OCI-LY7 (cell line): Measurements from ENCODE around the gene SCML2. TPM values are rescaled to one million over a fixed set of nuclear protein-coding genes. Genes with fewer than 3 reads are reported as not detected.
A peak's percentile ranks its signal among the peaks of the same experiment; 100 is the strongest.

Experiments
- BruUV-seq: library from RNA; stranded (reverse); fragments of 400-500 nt; replicated peaks from 2 replicates; lab custom pipeline; 2021; lab: Mats Ljungman, UMichigan
- CTCF ChIA-PET: fragments of 300-600 bp; sonication (Branson Sonifier 250); formaldehyde crosslinking; loops from one replicate; lab custom pipeline; 2022; ENCODE audit warnings: antibody characterized with exemption; ENCODE audit not compliant: unreplicated experiment; lab: Charles Lee
- POLR2A ChIA-PET: fragments of 300-600 bp; sonication (Branson Sonifier 250); formaldehyde crosslinking; loops from one replicate; lab custom pipeline; 2022; ENCODE audit warnings: antibody characterized with exemption; lab: Charles Lee
- DNase-seq: peaks from one replicate; pipeline ENCODE4 v3.0.0-alpha.2; 2015; ENCODE audit warnings: low spot score
- H2AFZ ChIP-seq: fragments of 200-600 bp; sonication (generic), shearing (Covaris generic); 2 replicates; pipeline ENCODE4 v1.6.1; 2014; ENCODE audit warnings: mild to moderate bottlenecking, antibody characterized with exemption, low read length, moderate library complexity
- H3K27ac ChIP-seq: fragments of 200-600 bp; sonication (generic); 2 replicates; pipeline ENCODE4 v1.5.1; 2014; ENCODE audit warnings: mixed run types, low read depth, mild to moderate bottlenecking, moderate library complexity, low read length, inconsistent platforms; ENCODE audit not compliant: poor library complexity, severe bottlenecking
- H3K36me3 ChIP-seq: fragments of 200-600 bp; sonication (generic); 2 replicates; pipeline ENCODE4 v1.6.1; 2014; ENCODE audit warnings: mild to moderate bottlenecking, antibody characterized with exemption, low read length, moderate library complexity, mixed read lengths; ENCODE audit not compliant: insufficient read depth
- H3K4me1 ChIP-seq: fragments of 200-600 bp; sonication (generic); 2 replicates; pipeline ENCODE4 v1.5.1; 2014; ENCODE audit warnings: mild to moderate bottlenecking, low read length; ENCODE audit not compliant: insufficient read depth, poor library complexity, severe bottlenecking
- H3K4me2 ChIP-seq: fragments of 200-600 bp; sonication (generic); 2 replicates; pipeline ENCODE4 v1.6.1; 2014; ENCODE audit warnings: mild to moderate bottlenecking, low read length
- H3K4me3 ChIP-seq: fragments of 200-600 bp; sonication (generic); 2 replicates; pipeline ENCODE4 v1.5.1; 2014; ENCODE audit warnings: mild to moderate bottlenecking, low read depth, low read length; ENCODE audit not compliant: poor library complexity, severe bottlenecking
- H3K79me2 ChIP-seq: fragments of 200-600 bp; sonication (generic); 2 replicates; pipeline ENCODE4 v1.6.1; 2016; ENCODE audit warnings: low read depth, mild to moderate bottlenecking, low read length, moderate library complexity, mixed read lengths; ENCODE audit not compliant: insufficient read depth
- H3K9me2 ChIP-seq: fragments of 200-600 bp; sonication (generic); 2 replicates; pipeline ENCODE4 v1.6.1; 2016; ENCODE audit warnings: mild to moderate bottlenecking, low read length, mixed read lengths; ENCODE audit not compliant: insufficient read depth
- H3K9me3 ChIP-seq: fragments of 200-600 bp; sonication (generic); 2 replicates; pipeline ENCODE4 v1.6.1; 2014; ENCODE audit warnings: mild to moderate bottlenecking, mixed run types, low read length, mixed read lengths
- H4K20me1 ChIP-seq: fragments of 200-600 bp; sonication (generic); 2 replicates; pipeline ENCODE4 v1.6.1; 2014; ENCODE audit warnings: mild to moderate bottlenecking, antibody characterized with exemption, low read length, moderate library complexity, mixed read lengths; ENCODE audit not compliant: insufficient read depth
- CTCF ChIP-seq: fragments of 200-600 bp; sonication (generic); conservative IDR thresholded peaks from 2 replicates; pipeline ENCODE4 v1.5.1; 2014; ENCODE audit warnings: mild to moderate bottlenecking, antibody characterized with exemption, low read length, moderate library complexity, mixed read lengths
- EZH2phosphoT487 ChIP-seq: fragments of 200-600 bp; sonication (generic); IDR thresholded peaks from 2 replicates; pipeline ENCODE4 v1.6.1; 2018; ENCODE audit warnings: low read depth, borderline replicate concordance, mild to moderate bottlenecking, mixed run types, antibody characterized with exemption, low read length, moderate library complexity, mixed read lengths
- intact Hi-C: fragments of 100-400 bp; cut with micrococcal nuclease; formaldehyde crosslinking; loops from one replicate; pipeline ENCODE4 v1.10.0; 2022; ENCODE audit not compliant: unreplicated experiment
- total RNA-seq, 2 experiments: library from RNA; depleted of rRNA in 1 of 2; stranded (reverse); fragments of >200 nt in 1 of 2; shearing (Covaris generic) in 1 of 2; gene quantifications; 2 replicates each; pipeline ENCODE4 v1.2.3, GENCODE V29; 2014 to 2022

Gene SCML2
- total RNA-seq, 2 experiments from 2014 or later: 12.9 to 26.2 TPM

GRCh38 chrX:18351784-18352183 is 2.7 kb downstream of the SCML2 start:
- intact Hi-C loops: loop anchor here (2.0 to 5.0 kb wide), 2 partner anchors 31 to 76 kb away; partner anchors contain the start of gene CDKL5
- Histone ChIP-seq H2AFZ (no peak overlapping the region), H3K79me2 (peaks cover 57% of the 10 kb centered on the region), H4K20me1 (peaks cover 9% of the 10 kb centered on the region; the same call in 1 of the 2 replicates), H3K4me1 (peaks cover 26% of the 10 kb centered on the region), H3K4me3 (no peak overlapping the region), H3K36me3 (no peaks in the 10 kb centered on the region), H3K4me2 (peak overlapping the region; percentile 88), H3K9me3 (no peaks in the 10 kb centered on the region), H3K27ac (no peak overlapping the region), H3K9me2 (no peaks in the 10 kb centered on the region)
- CTCF ChIA-PET: no interaction called here
- TF ChIP-seq CTCF: no peak
- no peak for TF ChIP-seq EZH2phosphoT487
- DNase-seq: no peak
- POLR2A ChIA-PET: interaction anchor here (0.6 to 1.0 kb wide), 8 partner anchors 8 to 1470 kb away, joined by 3 to 4 read pairs (median 3); no protein-coding TSS in a partner anchor
- BruUV-seq: no TSS peak

- DNase-seq: no peak
- Histone ChIP-seq H3K9me3 (no peaks in the 10 kb centered on the region), H3K79me2 (peaks cover 60% of the 10 kb centered on the region), H3K9me2 (no peaks in the 10 kb centered on the region), H3K4me1 (peaks cover 16% of the 10 kb centered on the region), H2AFZ (no peak overlapping the region), H3K4me2 (no peak overlapping the region), H3K36me3 (no peaks in the 10 kb centered on the region), H3K4me3 (no peak overlapping the region), H4K20me1 (peaks cover 9% of the 10 kb centered on the region; the same call in 1 of the 2 replicates), H3K27ac (no peak overlapping the region)
- TF ChIP-seq CTCF (no peak), EZH2phosphoT487 (no peak)
- intact Hi-C loops: no loop called here
- BruUV-seq: no TSS peak
- CTCF ChIA-PET: no interaction called here
- POLR2A ChIA-PET: interaction anchor here (0.7 kb wide), 1 partner anchor 195 kb away, joined by 3 read pairs; no protein-coding TSS in a partner anchor
Observed at GRCh38 chrX:18348047-18348446, 6.4 kb downstream of the SCML2 start.

- H3K4me2 ChIP-seq: no peak overlapping the region
- peaks cover 35% of the 10 kb centered on the region for H3K36me3 ChIP-seq
- no peaks in the 10 kb centered on the region for H3K4me1 ChIP-seq
- H3K9me2 ChIP-seq: no peaks in the 10 kb centered on the region
- no peaks in the 10 kb centered on the region for H4K20me1 ChIP-seq
- CTCF ChIA-PET: no interaction called here
- no peak for DNase-seq
- H3K4me3 ChIP-seq: no peak overlapping the region
- H3K27ac ChIP-seq: no peak overlapping the region
- H3K9me3 ChIP-seq: no peaks in the 10 kb centered on the region
- BruUV-seq: no TSS peak
- POLR2A ChIA-PET: no interaction called here
- H3K79me2 ChIP-seq: no peaks in the 10 kb centered on the region
- intact Hi-C loops: no loop called here
- TF ChIP-seq EZH2phosphoT487: no peak
- no peak for TF ChIP-seq CTCF
- H2AFZ ChIP-seq: no peak overlapping the region
Observed at GRCh38 chrX:18309401-18309800, 45.1 kb downstream of the SCML2 start.
